HG03342 (cell line): ENCODE measurements around the gene ZNF497.
"Not testable (repeated sequence)": the region's sequence is repeated elsewhere in the genome, so short reads cannot be mapped to it uniquely, and the experiment has no call there.

Experiments
- ATAC-seq: cut with Tn5 transposase; IDR thresholded peaks from one replicate; pipeline ENCODE4 v1.9.1; 2021; ENCODE audit warnings: mild to moderate bottlenecking, moderate library complexity; ENCODE audit not compliant: unreplicated experiment

The ZNF497 gene

DNA sequence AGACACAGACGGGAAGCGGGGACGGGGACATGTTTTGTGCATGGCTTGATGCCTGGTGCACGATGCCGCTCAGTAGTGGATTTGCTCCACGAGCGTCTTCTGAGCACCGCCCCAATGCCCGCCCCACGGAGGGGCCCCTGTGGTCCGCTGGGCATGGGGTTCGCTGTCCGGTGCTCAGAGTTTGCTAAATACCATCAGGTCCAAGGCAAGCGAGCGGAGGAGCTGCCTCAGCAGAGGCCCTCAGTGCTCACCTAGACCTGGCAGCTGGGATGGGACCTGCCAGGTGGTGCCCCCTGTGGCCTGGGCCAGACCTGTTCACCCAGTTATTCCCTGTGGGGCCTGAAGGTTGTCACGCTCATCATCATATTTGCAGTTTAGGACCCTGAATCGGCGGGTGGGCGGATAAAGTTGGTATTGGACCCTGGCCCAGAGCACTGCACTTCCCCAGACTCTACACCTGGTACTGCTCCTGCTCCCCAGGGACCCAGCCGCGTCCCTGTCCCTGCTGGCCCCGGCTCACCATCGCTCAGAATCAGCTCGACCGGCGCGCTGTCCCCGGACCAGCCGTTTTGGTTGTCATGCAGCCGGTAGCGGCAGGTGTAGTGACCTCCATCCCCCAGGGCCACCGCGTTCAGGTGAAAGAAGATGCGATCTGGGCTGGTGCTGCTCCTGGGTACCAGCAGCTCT is 11.5 kb downstream of the ZNF497 start:
- no peak for ATAC-seq

DNA sequence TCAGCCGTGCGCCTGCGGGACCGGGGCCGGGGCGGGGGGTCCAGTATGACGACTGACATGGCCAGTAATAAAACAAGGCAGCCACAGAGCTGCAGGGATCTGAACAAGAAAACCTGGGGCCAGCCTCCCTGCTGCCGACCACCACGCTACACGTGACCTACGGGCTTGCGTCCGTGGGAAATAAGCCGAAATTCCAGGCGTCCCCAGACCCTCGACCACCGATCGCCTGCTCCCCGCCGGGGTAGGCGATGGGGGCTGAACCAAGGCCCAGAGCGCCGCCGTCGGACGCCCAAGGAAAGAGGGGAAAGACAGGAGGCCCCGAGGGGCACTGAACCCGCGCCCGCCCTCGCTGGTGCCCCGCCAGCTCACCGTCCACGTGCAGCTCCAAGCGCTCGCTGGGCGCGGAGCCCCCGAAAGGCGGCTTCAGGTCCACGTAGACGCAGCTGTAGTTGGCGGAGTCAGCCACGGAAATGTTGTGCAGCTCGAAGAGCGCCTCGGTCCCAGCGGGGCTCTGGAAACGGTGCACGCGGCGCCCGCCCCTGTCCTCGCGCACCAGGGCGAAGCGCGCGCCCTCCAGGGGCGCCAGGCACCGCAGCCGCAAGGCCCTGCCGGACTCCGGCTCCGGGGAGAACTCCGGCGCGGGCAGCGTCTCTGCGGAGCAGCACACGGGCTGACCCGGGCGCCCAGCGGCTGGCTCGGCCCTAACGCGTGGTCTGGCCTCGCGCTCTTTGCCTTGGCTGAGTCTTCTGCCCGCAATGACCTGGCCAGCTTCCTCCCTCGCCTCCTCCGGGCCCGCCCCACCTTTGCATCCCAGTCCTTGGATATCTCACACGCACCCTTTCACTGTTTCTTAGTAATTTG is 12.3 kb downstream of the ZNF497 start:
- ATAC-seq: no peak

DNA sequence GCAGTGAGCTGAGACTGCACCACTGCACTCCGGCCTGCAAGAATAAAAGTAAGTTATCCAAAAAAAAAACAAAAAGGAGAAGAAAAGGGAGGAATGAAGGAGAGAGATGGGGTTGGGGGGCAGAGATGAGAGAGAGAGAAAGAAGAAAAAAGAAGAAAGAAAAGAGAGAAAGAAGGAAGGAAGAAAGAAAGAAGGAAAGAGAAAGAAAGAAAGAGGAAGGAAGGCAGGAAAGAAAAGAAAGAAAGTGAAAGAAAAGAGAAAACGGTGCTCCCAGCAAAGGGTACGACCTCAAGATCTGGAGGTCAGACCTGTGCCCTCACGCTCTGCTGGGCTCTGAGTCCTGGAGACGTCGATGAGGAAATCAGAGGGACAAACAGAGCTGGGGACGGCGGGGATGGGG is 13.0 kb downstream of the ZNF497 start:
- ATAC-seq: no peak

DNA sequence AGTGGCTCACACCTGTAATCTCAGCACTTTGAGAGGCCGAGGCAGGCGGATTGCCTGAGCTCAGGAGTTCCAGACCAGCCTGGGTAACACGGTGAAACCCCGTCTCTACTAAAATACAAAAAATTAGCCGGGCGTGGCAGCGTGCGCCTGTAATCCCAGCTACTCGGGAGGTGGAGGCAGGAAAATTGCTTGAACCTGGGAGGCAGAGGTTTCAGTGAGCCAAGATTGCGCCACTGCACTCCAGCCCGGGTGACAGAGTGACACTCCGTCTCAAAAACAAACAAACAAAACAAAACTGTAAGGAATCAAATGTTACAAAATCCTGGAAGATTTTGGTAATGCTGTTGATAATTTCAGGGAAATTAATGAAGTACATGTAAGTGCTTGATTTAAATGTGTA is 14.5 kb downstream of the ZNF497 start:
- not testable (repeated sequence) for ATAC-seq

DNA sequence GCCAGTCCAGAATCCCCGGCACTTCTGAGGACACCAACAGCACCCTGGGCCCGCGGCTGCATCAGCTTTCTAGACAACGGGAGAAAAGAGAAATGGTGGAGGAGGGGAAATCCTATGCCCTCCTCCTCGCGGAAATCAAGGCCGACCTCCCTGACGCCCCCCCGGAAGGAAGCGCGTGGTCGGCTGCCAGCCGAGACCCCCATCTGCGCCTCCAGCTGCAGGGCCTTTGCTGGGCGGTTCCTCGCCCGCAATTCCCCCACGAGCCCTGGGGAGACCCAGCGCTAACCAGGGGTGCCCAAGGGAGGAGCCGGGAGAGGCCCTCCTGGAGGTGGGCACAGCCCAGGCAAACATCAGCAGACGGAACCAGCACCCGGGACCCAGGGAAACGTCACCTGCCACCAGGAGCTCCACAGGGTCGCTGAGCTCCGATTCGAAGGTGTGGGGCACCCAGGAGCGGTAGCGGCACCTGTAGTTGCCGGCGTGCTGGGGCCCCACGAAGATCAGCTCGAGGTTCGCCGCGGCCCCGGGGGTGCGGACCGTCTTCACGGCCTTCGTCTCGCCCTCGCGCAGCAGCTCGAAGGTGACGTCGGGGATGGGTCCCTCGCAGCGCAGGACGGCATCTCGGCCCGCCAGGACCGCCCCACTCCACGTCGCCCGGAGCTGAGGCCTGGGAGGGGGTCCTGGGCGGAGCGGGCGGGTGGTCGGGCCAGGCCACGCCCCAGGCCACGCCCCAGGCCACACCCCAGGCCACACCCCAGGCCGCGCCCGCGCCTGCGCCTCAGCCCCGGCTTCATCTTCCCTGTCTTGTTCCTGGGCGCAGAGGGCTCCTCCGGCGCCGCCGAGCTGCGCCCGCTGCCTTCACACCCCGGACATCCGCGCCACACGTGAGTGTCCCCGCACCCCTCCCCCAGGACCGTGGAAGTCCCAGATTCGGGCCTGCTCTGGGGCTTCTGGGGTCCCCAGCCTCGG is 15.3 kb downstream of the ZNF497 start:
- ATAC-seq: peak; percentile 85

DNA sequence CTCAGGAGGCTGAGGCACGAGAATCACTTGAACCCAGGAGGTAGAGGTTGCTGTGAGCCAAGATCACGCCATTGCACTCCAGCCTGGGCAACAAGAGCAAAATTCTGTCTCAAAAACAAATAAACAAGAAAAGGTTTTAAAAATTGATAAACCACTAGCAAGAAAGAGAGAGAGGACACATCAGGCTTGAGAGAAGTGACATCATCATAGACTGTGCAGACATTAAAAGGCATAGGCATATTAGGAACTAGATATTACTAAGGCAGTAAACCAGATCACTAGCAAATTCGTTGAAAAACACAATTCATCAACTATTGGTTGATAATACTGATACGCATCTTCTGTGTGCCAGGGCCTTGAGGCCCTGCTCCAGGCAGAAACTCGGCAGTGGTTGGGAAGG is 17.0 kb downstream of the ZNF497 start:
- no peak for ATAC-seq

DNA sequence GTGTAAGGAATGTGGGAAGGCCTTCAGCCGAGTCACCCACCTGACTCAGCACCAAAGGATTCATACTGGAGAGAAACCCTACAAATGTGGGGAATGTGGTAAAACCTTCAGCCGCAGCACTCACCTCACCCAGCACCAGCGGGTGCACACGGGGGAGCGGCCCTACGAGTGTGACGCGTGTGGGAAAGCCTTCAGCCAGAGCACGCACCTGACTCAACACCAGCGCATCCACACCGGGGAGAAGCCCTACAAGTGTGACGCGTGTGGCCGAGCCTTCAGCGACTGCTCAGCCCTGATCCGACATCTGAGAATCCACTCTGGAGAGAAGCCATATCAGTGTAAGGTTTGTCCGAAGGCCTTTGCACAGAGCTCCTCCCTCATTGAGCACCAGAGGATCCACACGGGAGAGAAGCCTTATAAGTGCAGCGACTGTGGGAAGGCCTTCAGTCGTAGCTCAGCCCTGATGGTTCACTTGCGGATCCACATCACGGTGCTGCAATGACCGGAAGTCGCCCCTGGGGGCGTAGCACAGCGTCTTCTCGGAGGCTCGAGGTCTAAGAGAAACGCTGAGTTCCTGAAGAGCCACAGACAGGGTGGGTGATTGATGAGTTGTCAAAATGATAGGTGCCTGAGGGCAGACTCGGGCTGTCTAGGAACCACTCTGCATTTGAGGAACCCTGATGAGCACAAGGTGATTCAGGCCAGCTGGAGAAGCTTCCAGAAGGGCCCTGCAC is 23.6 kb downstream of the ZNF497 start:
- ATAC-seq: no peak

DNA sequence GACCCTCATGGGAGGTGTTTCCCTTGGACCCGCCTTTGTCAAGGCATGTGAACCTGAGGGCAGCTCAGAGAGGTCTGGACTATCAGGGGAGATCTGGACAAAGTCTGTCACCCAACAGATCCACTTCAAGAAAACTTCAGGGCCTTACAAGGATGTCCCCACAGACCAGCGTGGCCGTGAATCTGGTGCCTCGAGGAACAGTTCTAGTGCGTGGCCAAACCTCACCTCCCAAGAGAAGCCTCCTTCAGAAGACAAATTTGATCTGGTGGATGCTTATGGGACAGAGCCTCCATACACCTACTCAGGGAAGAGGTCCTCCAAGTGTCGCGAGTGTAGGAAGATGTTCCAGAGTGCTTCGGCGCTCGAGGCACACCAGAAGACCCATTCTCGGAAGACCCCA is 24.2 kb downstream of the ZNF497 start:
- no peak for ATAC-seq

DNA sequence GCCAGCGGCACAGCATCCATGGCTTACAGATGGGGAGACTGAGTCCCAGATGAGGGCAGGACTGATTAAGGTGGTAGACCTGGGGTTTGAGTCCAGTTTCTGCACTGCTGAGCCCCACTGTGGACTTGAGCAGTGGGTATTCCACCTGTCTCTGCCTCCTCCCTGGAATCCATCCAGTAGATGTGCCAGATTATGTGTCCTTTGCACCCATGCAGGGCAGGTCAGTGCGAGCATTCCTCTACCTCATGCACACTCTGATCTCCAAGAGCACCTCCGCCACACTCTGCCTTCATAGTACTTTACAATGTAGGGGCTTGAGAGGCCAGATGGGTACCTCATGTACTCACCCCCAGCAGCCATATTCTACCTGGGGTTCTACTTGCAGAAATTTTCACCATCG is 25.7 kb downstream of the ZNF497 start:
- no peak for ATAC-seq

DNA sequence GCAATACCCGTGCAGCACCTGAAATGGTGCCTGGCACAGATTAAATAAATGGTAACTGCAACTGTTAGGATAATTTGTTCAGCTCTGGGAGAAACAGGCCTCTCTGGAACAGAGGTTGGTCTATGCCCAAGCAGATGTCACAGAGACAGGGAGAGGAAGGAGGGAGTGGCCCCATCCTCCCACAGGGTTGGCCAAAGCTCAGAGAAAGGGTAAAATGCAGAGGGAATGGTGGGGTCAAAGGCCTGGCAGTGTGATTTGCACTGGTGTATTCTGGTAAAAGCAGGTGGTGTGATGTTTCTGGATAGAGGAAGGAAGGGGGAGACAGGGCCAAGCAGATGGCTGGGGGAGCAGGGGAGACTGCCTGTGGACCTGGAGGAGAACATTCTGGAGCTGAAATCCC is 26.3 kb downstream of the ZNF497 start:
- ATAC-seq: no peak

DNA sequence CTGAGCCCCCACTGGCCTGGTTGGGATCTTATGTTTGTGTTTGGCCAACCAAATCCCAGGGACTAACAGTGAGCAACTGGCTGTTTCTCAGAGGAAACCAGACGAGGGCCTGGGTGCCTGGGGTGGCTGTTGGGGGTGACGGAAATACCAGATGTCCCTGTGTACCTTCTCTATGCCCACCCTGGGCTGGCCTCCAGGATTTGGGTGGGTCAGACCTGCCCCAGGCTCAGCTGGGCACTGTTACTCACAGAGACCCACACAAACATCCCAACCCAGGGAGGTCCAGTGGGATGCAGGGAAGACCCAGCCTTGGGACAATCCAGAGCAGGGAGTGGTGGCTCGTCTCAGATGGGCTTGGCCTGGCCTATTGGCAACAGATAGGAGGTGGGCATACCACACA is 26.9 kb downstream of the ZNF497 start:
- ATAC-seq: no peak

DNA sequence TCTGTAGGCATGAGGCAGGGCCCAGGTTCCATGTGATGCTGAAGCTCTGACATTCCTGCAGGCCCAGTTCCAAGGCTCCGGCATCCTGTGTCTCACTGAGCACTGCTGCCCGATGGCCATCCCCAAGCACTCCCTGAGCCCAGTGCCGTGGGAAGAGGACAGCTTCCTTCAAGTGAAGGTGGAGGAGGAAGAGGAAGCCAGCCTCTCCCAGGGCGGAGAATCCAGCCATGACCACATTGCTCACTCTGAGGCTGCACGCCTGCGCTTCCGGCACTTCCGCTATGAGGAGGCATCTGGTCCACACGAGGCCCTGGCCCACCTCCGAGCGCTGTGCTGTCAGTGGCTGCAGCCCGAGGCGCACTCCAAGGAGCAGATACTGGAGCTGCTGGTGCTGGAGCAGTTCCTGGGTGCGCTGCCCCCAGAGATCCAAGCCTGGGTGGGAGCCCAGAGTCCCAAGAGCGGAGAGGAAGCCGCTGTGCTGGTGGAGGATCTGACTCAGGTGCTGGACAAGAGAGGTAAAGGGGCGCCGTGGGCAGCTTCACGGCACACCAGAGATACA is 27.8 kb downstream of the ZNF497 start:
- no peak for ATAC-seq

DNA sequence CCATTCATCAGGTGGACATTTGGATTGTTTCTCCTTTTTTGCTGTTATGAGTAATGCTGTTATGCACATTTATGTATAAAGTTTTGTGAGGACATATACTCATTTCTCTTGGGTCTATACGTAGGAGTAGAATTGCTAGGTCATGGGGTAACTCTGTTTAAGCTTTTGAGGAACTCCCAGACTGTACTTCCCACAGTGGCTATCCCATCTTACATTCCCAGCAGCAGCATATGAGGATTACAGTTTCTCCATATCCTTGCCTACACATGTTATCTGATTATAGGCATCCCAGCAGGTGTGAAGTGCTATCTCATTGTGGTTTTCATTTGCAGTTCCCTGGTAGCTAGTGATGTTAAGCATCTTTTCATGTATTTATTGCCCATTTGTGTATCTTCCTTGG is 29.9 kb downstream of the ZNF497 start:
- no peak for ATAC-seq

DNA sequence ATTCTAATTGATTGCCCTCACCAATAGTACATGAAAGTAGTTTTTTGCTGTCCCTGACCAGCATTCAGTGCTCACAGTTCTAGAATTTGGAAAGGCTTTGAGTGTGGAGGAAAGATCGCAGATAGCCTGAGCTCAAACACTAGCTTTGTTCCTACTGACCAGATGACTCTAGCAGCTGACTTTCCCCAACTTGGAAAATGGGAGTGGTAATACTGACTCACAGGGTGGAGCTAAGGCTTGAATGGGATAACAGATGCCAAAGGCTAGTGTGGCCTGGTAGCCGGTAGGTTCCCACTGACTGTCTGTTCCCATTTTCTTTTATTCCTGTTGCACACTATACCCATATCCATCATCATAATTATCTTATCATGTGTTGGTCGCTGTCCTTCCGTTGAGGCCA is 32.1 kb downstream of the ZNF497 start:
- ATAC-seq: no peak

DNA sequence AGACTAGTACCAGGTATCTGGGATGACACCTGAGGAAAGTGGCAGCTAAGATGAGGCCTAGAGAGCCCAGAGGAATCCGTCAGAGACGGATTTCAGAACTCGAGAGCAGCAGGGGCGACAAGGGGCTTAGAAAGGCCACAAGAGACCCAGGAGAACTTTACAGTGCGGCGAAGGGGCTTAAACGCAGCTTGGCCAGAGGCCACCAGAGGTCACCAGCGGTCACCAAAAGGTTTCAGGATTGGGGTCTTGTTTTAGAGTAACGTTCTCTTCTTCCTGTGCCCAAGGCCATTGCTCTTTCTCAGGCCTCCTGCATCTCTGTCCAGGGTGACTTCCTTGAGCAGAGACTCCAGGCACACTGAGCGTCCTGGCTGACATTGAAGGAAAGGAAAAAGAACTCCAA is 33.6 kb downstream of the ZNF497 start:
- ATAC-seq: no peak

DNA sequence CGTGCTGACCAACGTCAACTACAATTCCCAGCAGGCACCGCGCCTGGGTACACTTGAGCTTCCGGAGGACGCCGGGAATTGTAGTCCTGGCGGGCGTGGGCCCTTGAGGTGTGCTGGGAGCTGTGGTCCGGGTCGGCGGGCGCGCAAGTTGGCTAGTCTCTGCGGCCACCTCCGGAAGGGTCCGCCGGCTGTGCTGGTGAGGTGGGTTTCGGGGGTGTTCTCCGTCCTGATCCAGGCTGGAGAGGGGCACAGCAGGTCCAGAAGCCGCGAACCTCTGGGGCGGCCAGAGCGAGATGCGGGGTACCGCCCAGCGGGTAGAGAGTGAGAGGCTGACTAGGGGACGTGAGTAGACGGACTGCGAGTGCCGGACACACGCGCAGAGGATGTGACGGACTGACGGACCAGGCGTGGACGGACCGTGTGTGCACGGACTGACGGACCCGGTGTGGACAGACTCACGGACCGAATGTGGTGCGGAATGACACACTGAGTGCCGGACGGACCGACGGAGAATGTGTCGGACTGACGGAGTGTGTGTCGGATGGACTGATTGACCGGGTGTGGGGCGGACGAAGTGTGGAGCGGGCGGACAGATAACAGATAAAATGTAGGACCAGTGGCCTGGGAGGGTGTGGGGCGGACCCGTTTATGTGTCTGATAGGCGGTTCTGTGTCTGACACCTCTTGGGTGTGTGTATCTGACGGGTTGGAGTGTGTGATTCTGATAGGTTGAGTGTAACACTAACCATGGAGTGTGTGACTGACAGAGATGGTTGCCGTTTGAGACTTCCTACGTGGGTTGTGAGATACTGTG is 35.4 kb downstream of the ZNF497 start, which contains the start of gene ZSCAN22:
Gene ZSCAN22 (plus strand): TSS at position 81 of the 813 bp plus-strand sequence. CDS start 7,809 bp downstream, outside the sequence.
- ATAC-seq: peak; percentile 85

DNA sequence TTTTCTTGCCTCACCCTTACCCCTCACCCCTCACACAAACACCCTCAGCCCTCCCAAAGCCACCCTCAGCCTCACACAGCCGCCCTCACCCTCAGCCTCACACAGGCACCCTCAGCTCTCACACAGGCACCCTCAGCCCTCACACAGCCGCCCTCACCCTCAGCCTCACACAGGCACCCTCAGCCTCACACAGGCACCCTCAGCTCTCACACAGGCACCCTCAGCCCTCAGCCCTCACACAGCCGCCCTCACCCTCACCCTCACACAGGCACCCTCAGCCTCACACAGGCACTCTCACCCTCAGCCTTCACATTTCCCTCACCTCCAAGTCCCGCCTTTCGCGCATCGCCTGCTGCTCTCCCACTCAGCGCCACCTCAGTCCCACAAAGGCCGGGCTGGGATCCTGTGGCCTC is 36.0 kb downstream of the ZNF497 start:
- ATAC-seq: no peak

DNA sequence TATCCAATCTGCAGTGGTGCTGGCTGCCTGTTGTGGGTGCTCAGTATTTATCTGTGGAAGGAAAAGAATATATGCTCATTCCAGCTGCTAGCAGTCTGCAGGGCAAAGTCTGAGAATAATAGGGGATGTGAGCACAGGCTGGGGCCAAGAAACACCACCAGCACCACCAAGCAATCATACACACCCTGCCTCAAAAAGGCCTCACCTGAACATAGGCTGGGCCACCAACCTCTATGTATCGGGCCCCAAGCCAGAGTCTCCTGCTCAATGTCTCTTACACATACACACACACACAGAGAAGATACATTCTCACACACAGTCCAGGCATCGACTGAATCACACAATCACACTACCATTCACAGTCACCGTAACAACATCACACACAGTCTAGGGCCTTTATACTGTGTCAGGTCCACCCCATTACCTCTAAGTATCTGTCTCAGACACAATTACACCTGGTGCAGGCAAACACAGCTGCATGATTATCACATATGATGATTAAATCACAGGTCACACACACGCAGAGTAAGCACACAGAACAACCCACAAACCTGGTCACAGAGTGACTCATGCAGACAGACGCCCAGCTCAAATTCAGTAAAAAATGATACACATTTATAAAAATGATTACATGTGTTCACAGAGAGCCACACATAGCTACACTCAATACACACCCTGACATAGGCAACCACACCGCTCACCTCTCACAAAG is 37.1 kb downstream of the ZNF497 start:
- no peak for ATAC-seq

DNA sequence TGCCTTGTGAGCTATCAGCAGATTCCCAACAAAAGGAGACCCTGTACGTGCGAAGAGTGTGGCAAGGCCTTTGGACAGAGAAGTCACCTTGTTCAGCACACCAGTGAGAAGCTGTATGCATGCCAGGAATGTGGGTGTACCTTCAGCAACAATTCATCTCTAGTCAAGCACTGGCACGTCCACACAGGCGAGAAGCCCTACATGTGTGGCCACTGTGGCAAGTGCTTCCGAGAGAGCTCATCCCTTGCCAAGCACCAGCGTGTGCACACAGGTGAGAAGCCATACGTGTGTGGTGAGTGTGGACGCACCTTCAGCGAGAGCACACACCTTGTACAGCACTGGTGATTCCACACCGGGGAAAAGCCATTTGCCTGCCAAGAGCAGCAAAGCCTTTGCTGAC is 43.3 kb downstream of the ZNF497 start:
- ATAC-seq: no peak
